Peyer's patch (tissue), 4 donors: ENCODE measurements around the gene GNAI1.

Experiments
- CTCF ChIP-seq, 6 experiments: fragments of 450-650 bp in 4 of 6; fragments of 200-600 bp in 2 of 6; sonication (generic) in 1 of 6; IDR thresholded peaks; one replicate each; pipeline ENCODE4 v1.5.1; 2017 to 2019; ENCODE audit warnings: antibody characterized with exemption in 6 of 6, mild to moderate bottlenecking in 3 of 6, moderate library complexity in 1 of 6
- POLR2A ChIP-seq, 2 donors: fragments of 450-650 bp; IDR thresholded peaks; one replicate each; pipeline ENCODE4 v1.5.1; 2017; ENCODE audit warnings: antibody characterized with exemption in 2 of 2, mild to moderate bottlenecking in 2 of 2, moderate library complexity in 2 of 2

GRCh38 chr7:80151274-80151665, 16.6 kb downstream of the GNAI1 start:
- no peak for TF ChIP-seq CTCF (IDR thresholded peaks at IDR 0.05)
- no peak for TF ChIP-seq POLR2A (IDR thresholded peaks at IDR 0.05)
